Vagina (tissue), 2 donors: ENCODE data around the gene UBE2G1. TPM values are rescaled to one million over a fixed set of nuclear protein-coding genes. Genes with fewer than 3 reads are reported as not detected.

Source experiments
- DNase-seq, 2 donors: peaks; one replicate each; pipeline ENCODE4 v3.0.0-alpha.2; 2017; ENCODE audit errors: extremely low spot score in 2 of 2
- H3K27ac ChIP-seq: fragments of 200-600 bp; sonication (generic); one replicate; pipeline ENCODE4 v1.5.1; 2019
- H3K27me3 ChIP-seq: fragments of 200-600 bp; sonication (generic); one replicate; pipeline ENCODE4 v1.5.1; 2019
- H3K36me3 ChIP-seq, 2 donors: fragments of 200-600 bp; sonication (generic); one replicate each; pipeline ENCODE4 v1.5.1; 2017 to 2019
- H3K4me1 ChIP-seq: fragments of 200-600 bp; sonication (generic); one replicate; pipeline ENCODE4 v1.5.1; 2019
- H3K4me3 ChIP-seq, 2 donors: fragments of 200-600 bp; sonication (generic); 1 replicate in 1 of 2; 2 replicates in 1 of 2; pipeline ENCODE4 v1.5.1; 2016 to 2019
- H3K9me3 ChIP-seq: fragments of 200-600 bp; sonication (generic); one replicate; pipeline ENCODE4 v1.5.1; 2019
- POLR2A ChIP-seq, 2 donors: fragments of 450-650 bp; IDR thresholded peaks; one replicate each; pipeline ENCODE4 v1.6.1; 2017; ENCODE audit warnings: antibody characterized with exemption in 2 of 2, mild to moderate bottlenecking in 2 of 2, moderate library complexity in 2 of 2
- POLR2AphosphoS5 ChIP-seq, 2 donors: sonication (generic); formaldehyde crosslinking; IDR thresholded peaks; one replicate each; pipeline ENCODE4 v1.9.0; 2017; ENCODE audit warnings: antibody characterized with exemption in 2 of 2, mild to moderate bottlenecking in 2 of 2, low read depth in 1 of 2; ENCODE audit not compliant: insufficient read depth in 1 of 2
- intact Hi-C: fragments of 100-400 bp; cut with DNase I; formaldehyde crosslinking; loops from one replicate; pipeline ENCODE4 v1.15.1; 2023
- total RNA-seq: library from RNA; depleted of rRNA; stranded (reverse); fragments of >200 nt; gene quantifications from one replicate; pipeline ENCODE4 v1.2.3, GENCODE V29; 2016
- TF ChIP-seq, protein P1 (sequence below), 3 experiments: fragments of 450-650 bp in 2 of 3; fragments of 200-600 bp in 1 of 3; sonication (generic) in 1 of 3; IDR thresholded peaks; one replicate each; pipeline ENCODE4 v1.5.1; 2017 to 2019; ENCODE audit warnings: antibody characterized with exemption in 3 of 3, mild to moderate bottlenecking in 2 of 3, moderate library complexity in 2 of 3

Gene UBE2G1
- total RNA-seq, 1 donor from 2014 or later, result 45.4 TPM

DNA sequence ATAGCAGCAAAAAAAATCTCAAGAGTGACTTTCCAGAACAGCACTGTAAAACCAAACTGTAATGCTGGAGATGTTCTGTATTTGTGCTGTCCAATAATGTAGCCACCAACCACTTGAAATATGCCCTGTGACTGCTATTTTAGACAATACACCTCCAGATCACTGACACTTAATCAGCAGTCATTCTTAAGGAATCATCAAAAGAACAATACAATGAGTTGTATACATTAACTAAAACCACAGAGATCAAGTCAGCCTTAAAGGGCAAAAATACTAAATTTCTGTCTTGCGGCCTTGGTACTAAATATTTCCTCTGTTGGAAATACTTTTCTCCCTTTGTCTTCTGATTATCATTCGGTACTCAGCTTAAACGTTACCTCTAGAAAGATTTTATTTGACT lies 69.1 kb downstream of the UBE2G1 start:
- TF ChIP-seq POLR2AphosphoS5 (IDR thresholded peaks at IDR 0.05; ENCODE audit: insufficient read depth in 1 of 2, low read depth in 1 of 2) (no peak), POLR2A (IDR thresholded peaks at IDR 0.05) (no peak)
- TF ChIP-seq, protein P1, sequence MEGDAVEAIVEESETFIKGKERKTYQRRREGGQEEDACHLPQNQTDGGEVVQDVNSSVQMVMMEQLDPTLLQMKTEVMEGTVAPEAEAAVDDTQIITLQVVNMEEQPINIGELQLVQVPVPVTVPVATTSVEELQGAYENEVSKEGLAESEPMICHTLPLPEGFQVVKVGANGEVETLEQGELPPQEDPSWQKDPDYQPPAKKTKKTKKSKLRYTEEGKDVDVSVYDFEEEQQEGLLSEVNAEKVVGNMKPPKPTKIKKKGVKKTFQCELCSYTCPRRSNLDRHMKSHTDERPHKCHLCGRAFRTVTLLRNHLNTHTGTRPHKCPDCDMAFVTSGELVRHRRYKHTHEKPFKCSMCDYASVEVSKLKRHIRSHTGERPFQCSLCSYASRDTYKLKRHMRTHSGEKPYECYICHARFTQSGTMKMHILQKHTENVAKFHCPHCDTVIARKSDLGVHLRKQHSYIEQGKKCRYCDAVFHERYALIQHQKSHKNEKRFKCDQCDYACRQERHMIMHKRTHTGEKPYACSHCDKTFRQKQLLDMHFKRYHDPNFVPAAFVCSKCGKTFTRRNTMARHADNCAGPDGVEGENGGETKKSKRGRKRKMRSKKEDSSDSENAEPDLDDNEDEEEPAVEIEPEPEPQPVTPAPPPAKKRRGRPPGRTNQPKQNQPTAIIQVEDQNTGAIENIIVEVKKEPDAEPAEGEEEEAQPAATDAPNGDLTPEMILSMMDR (IDR thresholded peaks at IDR 0.05), result no peak
- Histone ChIP-seq H3K4me1 (no peaks in the 10 kb centered on the region), H3K27ac (no peak overlapping the region), H3K4me3 (no peak overlapping the region), H3K27me3 (no peaks in the 10 kb centered on the region), H3K36me3 (peaks cover 0 to 17% of the 10 kb centered on the region in 2 donors), H3K9me3 (no peaks in the 10 kb centered on the region)
- intact Hi-C loops, result no loop called here
- DNase-seq, result no peak

DNA sequence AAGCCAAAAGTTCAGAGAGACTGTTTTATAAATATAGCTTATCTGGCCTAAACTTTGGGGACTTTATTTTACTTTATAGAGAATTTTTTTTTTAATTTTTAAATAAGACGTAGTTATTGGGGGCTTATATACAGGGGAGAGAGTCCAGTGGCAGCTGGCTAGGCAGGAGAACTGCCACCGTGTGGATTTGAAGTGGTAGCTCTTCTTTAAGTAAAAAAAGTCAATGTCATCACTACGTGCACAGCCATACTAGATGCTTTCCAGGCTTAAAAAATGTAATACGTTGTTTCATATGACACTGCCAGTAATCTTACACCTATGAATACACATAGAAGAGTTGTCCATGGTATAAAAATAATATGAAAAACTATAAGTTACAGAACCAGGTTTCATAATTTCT lies 70.8 kb downstream of the UBE2G1 start:
- DNase-seq, result no peak
- no peaks in the 10 kb centered on the region for H3K9me3 ChIP-seq
- H3K27ac ChIP-seq, result no peak overlapping the region
- peaks cover 0 to 24% of the 10 kb centered on the region in 2 donors for H3K36me3 ChIP-seq
- TF ChIP-seq POLR2AphosphoS5 (IDR thresholded peaks at IDR 0.05; ENCODE audit: insufficient read depth in 1 of 2, low read depth in 1 of 2) (no peak), POLR2A (IDR thresholded peaks at IDR 0.05) (no peak)
- TF ChIP-seq, protein P1 (IDR thresholded peaks at IDR 0.05), result no peak
- H3K4me3 ChIP-seq, result no peak overlapping the region
- no peaks in the 10 kb centered on the region for H3K4me1 ChIP-seq
- H3K27me3 ChIP-seq, result no peaks in the 10 kb centered on the region
- intact Hi-C loops, result no loop called here

DNA sequence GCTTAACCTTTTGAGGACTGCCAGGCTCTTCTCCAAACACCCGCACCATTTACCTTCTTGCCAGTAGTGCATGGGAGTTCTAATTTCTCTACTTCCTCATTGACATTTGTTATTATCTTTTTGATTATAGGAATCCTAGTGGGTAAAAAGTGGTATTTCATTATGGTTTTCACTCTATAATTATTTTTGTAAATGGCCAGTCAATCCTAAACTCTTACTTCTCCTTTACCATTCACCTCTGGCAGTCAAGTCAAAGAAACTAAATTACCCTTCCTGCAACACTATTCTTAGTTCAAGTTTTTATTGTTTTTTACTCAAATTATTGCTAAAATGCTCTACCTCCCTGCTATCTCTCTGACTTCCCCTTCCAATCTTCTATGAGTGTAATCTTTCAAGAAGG lies 72.9 kb downstream of the UBE2G1 start:
- intact Hi-C loops, result no loop called here

DNA sequence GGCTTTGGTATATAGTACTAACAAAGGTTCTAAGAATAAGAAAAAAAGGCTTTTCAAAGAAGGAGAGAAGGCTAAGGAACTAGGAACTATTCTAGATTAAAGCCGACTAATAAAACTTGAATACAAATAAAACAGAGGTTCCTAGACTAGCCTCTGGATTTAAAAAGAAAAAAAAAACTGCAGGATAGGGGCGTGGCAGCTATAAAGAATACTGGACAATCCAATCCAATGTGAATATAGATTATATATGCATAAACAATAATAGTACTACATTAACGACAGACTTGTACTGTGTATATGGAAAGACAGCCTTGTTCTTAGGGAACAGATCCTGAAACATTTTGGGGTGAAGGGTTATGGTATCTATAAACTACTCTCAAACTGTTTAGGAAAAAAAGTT lies 78.8 kb downstream of the UBE2G1 start:
- H3K27ac ChIP-seq, result no peak overlapping the region
- intact Hi-C loops, result no loop called here
- no peaks in the 10 kb centered on the region for H3K9me3 ChIP-seq
- no peak for DNase-seq
- no peak overlapping the region for H3K4me3 ChIP-seq
- TF ChIP-seq, protein P1 (IDR thresholded peaks at IDR 0.05), result no peak
- TF ChIP-seq POLR2A (IDR thresholded peaks at IDR 0.05), result no peak
- TF ChIP-seq POLR2AphosphoS5 (IDR thresholded peaks at IDR 0.05; ENCODE audit: insufficient read depth in 1 of 2, low read depth in 1 of 2), result no peak
- H3K4me1 ChIP-seq, result no peaks in the 10 kb centered on the region
- H3K27me3 ChIP-seq, result no peaks in the 10 kb centered on the region
- peaks cover 0 to 33% of the 10 kb centered on the region in 2 donors for H3K36me3 ChIP-seq

More for the DNA sequence above, 72.9 kb downstream of the UBE2G1 start:
- DNase-seq, result no peak
- TF ChIP-seq POLR2AphosphoS5 (IDR thresholded peaks at IDR 0.05; ENCODE audit: insufficient read depth in 1 of 2, low read depth in 1 of 2) (no peak), POLR2A (IDR thresholded peaks at IDR 0.05) (no peak)
- TF ChIP-seq, protein P1 (IDR thresholded peaks at IDR 0.05), result no peak
- Histone ChIP-seq H3K36me3 (peaks cover 0 to 38% of the 10 kb centered on the region in 2 donors), H3K27me3 (no peaks in the 10 kb centered on the region), H3K4me3 (no peak overlapping the region), H3K27ac (no peak overlapping the region), H3K4me1 (no peaks in the 10 kb centered on the region), H3K9me3 (no peaks in the 10 kb centered on the region)

DNA sequence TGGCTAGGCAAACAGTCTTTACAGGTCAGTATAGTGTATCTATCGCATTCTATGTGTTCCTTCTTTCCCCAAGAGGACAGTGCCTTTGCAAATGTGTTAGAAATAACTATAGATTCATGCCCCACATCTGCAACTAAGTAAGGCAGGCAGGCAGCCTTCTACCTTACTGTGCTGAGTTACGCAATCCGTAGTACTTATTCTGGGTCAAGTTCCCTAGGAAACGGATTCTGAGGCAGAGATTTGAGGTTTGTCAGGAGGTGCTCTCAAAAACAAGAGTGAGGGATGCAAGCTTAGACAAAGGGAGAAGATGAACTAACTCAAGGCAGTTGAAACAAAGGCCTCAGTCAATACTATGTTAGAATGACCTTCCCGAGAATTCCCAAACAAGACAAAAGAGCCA lies 90.0 kb downstream of the UBE2G1 start:
- Histone ChIP-seq H3K9me3 (no peaks in the 10 kb centered on the region), H3K4me3 (no peak overlapping the region), H3K4me1 (no peaks in the 10 kb centered on the region), H3K27ac (no peak overlapping the region), H3K27me3 (no peaks in the 10 kb centered on the region), H3K36me3 (peaks cover 0 to 17% of the 10 kb centered on the region in 2 donors)
- TF ChIP-seq POLR2A (IDR thresholded peaks at IDR 0.05) (no peak), POLR2AphosphoS5 (IDR thresholded peaks at IDR 0.05; ENCODE audit: insufficient read depth in 1 of 2, low read depth in 1 of 2) (no peak)
- DNase-seq, result no peak
- intact Hi-C loops, result no loop called here
